G401 (cell line): ENCODE data around the gene ENAM. TPM values are rescaled to one million over a fixed set of nuclear protein-coding genes. Genes with fewer than 3 reads are reported as not detected.
"Not testable (repeated sequence)": the region's sequence is repeated elsewhere in the genome, so short reads cannot be mapped to it uniquely, and the experiment has no call there.

Experiments
- DNase-seq: peaks from one replicate; pipeline ENCODE4 v3.0.0-alpha.2; 2015; ENCODE audit warnings: low spot score
- in situ Hi-C: cut with HindIII; loops from 2 replicates; pipeline ENCODE4 v1.10.0; 2016; ENCODE audit warnings: low sequenced_read_pairs, mixed read lengths
- total RNA-seq: library from RNA; depleted of rRNA; stranded (reverse); fragments of >200 nt; shearing (Covaris generic); gene quantifications from 2 replicates; pipeline ENCODE4 v1.2.3, GENCODE V29; 2014

The ENAM gene
- total RNA-seq, 1 experiment from 2014 or later, result not detected

- no peak for DNase-seq
- in situ Hi-C loops, result no loop called here
Measured at GRCh38 chr4:70619778-70620177, 8.8 kb upstream of the ENAM start.

DNA sequence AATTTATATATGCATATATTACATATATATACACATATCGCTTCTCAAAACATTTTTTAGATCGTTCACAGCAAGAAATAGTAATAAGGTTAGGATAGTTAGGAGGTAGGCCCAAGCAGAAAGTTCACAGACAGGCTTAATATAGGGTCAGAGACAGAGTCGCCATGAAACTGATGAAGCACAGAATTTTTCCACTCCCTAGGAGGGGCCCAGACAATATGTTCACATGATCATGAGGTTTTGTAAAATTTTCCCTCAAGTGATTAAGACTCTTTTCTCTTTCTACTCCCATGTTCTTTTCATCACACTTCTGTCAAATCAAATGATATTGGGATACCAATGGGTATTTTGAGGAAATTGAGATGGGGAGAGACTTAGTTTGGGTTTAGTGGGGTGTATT is 5.2 kb upstream of the ENAM start:
- DNase-seq, result no peak
- in situ Hi-C loops, result no loop called here

DNA sequence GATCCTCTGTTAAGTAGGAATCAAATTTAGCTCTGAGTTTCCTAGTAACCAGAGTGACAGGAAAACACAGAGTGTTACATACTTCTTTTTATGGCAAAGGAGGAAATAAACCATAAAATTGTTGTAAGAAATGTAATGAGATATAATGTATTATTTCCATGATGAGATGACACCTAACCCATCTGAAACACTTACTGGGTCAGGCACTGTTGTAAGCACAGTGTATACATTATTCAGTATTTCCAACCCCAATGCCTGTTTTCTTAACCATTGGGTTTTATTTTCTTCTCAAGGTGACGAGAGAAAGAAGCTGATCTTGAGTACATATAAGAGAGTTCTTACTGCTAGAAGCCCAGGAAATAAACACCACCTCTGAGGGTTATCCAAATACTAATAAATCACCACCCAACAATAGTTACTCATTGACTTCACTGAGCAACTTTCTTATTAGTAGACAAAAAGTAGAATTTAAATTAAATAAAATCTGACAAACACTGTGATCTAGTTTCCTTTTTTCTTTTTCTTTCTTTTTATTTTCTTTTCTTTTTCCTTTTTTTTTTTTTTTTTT is 4.2 kb upstream of the ENAM start:
- in situ Hi-C loops, result no loop called here
- DNase-seq, result no peak

DNA sequence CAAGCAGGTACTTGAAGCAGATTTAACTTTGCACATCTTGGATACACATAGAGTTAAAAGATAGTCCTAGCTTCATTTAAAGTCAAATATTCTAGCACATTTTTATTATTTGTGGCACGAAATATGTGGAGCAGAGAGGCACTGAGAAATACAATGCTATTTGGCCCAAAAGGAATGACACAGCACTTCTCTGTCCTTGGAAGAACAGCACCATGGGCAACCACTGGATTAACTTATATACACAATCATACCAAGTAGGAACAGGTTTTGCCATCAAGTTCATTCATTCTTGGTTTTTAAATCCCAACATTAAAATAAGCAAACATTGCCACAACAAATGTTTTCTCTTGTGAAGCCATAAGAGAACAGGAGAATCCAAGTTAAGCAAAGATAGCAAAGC is 924 bp upstream of the ENAM start:
- DNase-seq, result no peak
- in situ Hi-C loops, result no loop called here

GRCh38 chr4:70629469-70630090 is 1.0 kb downstream of the ENAM start:
- no peak for DNase-seq
- in situ Hi-C loops, result no loop called here

DNA sequence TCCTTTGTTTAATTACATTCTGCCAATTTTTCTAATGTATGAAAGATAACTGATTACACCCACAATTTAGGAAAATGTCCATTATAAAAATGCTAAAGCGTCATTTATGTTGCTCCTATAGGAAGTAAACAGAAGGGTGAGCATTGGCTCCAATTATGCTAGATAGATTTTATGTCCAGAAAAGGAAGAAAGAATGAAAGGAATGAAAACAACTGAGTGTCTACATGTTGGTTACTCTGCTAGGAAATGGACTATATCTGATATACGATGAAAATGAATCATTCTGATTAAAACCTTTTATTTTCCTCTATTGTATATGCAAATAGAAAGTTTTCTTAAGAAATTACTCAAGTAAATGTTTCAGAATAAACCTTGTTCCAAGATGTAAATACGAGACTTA is 1.6 kb downstream of the ENAM start:
- in situ Hi-C loops, result no loop called here
- no peak for DNase-seq

DNA sequence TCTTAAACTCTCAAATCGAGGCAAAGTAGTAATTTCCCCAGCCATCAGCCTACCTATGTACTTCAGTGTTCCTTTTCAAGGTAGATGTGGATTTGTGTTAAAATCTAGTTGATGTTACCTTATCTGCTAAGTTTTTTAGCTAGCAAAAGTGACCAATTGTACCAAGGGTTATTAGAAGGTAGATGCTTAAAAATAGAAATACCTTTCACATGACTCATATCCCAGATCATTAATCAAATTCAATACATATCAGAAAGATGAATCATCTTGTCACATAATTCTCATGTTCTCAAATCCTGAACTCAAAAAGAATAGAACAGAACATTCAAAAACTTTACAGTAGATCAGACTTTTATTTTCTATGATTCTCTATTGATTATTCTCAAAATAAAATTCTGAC is 3.5 kb downstream of the ENAM start:
- in situ Hi-C loops, result no loop called here

DNA sequence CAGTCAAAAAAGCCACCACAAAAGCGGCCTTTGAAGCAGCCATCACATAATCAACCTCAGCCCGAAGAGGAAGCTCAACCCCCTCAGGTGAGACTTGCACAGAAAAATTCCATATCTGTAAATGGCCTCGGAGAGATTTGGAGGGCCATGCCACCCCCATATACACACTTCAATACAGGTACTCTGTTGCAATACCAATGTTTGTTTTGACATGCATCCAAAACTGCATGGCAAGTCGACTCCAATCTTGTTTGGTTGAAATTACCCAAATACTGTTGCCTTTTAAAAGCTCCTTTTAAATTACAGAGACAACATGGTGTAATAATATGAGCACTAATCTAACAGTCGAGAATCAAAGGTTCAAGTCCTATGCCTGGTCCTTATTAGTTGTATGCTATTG is 5.9 kb downstream of the ENAM start:
- in situ Hi-C loops, result no loop called here
- DNase-seq, result no peak

More for the DNA sequence above, 3.5 kb downstream of the ENAM start:
- no peak for DNase-seq

DNA sequence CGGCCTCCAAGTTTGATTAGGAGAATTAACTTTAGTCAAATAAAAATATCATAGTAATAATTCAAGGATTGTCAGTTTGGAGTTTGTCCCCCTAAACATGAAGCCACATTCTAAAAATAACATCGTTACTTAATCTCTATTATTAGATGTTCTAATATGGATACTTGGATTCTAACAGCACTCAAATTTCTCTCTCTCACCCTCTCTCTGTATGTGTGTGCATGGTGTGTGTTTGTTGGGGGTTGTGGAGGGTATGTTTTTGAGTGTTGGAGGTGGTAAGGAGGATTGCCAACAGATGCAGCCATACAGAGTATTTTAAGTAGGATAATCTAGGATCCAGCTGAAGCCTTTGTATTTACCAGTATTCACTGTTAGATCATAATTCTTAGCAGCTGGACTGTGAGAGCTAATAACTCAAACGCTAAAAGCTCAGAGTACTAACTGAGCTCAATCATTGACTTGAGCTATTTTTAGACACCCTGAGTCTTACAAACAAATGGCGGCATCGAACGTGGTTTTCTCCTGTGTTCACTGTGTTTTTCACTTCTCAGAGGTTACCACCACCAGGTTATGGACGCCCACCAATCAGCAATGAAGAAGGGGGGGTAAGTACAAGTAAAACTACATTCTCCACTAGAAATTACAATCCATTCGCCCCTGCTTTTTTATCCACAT is 8.8 kb downstream of the ENAM start:
- in situ Hi-C loops, result no loop called here

GRCh38 chr4:70640192-70640591 is 11.6 kb downstream of the ENAM start:
- in situ Hi-C loops, result no loop called here
- no peak for DNase-seq

More for the DNA sequence above, 8.8 kb downstream of the ENAM start:
- DNase-seq, result no peak

- in situ Hi-C loops, result not testable (repeated sequence)
Measured at GRCh38 chr4:70650741-70651140, 22.2 kb downstream of the ENAM start.

GRCh38 chr4:70651864-70652506 is 23.4 kb downstream of the ENAM start:
- in situ Hi-C loops, result no loop called here
- peak; percentile 36 for DNase-seq

More at GRCh38 chr4:70650741-70651140, 22.2 kb downstream of the ENAM start:
- not testable (repeated sequence) for DNase-seq

DNA sequence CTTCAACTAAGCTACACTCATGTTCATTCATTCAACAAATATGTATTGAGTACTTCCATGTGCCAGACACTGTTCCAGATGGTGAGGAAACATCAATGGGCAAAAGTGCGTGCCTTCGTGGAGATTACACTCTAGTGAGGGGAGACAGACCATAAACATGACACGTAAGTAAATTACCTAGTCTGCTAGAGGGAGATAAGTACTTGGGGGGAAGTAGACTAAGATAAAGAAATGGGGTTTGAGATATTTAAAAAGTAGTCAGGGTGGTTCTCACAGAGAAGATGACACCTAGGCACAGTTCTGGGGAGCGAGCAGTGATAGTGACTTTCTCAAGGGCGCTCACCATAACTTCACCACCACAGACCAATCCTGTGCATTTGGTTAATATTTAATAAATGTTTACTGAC is 26.1 kb downstream of the ENAM start:
- in situ Hi-C loops, result no loop called here
- no peak for DNase-seq

- DNase-seq, result no peak
- in situ Hi-C loops, result no loop called here
Measured at GRCh38 chr4:70657326-70657725, 28.8 kb downstream of the ENAM start.

DNA sequence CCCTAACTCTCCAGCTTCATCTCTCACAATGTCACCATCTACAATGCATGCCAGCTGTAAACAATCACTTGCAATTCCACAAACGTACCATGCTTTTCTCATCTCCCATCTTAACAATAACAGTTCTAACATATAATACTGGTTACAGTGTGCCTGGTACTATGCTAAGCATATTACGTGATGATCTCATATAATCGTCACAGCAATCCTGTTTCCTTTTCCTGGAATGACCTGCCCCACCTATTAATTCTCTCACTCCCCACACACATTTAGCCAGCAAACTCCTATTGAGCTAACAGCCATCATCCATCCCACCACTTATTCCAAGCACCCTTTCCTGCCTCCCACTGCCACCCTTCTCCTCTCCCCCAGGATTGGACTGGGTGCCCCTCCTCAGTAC is 29.9 kb downstream of the ENAM start:
- in situ Hi-C loops, result no loop called here

DNA sequence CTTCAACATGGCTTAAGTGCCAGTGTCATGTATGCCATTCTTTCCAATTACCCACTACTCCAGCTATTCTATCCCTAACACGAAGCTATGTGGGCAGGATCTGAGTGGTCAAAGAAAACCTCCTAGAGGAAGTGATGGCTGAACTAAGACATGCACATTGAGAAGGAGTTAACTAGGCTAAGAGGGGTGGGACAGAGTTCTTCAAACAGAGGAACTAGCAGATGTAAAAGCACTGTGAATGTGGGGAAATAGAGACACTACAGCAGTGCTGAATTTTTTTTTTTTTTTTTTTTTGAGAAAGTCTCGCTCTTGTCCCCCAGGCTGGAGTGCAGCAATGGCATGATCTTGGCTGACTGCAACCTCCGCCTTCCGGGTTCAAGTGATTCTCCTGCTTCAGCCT is 31.6 kb downstream of the ENAM start:
- in situ Hi-C loops, result no loop called here
- no peak for DNase-seq

More for the DNA sequence above, 29.9 kb downstream of the ENAM start:
- DNase-seq, result no peak

- in situ Hi-C loops, DNase-seq: not testable (repeated sequence)
Measured at GRCh38 chr4:70661309-70661922, 32.9 kb downstream of the ENAM start.

- in situ Hi-C loops, result no loop called here
- no peak for DNase-seq
Measured at GRCh38 chr4:70666369-70666768, 37.8 kb downstream of the ENAM start, which contains the start of gene JCHAIN. JCHAIN (minus strand) TSS chr4:70666508; CDS start chr4:70666490, 18 bp downstream.

GRCh38 chr4:70667740-70668535 is 39.4 kb downstream of the ENAM start:
- DNase-seq, result no peak
- in situ Hi-C loops, result no loop called here
